ENCODE data around the gene DOK6.

DNA sequence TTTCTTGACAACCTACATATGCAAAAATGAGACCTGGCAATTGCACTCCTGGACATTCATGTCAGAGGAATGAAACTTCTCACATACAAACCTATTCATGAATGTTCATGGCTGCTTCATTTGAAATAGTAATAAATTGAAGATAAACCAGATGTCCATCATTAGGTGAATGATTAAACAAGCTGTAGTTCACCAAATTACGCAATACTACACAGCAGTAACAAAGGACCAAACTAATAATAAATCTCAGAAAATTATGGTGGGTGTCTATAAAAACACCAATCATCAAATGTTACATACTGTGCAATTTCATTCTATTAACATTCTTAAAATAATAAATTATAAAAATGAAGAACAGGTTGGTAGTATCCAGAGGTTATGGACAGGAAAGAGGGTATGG is 13.5 kb downstream of the DOK6 start:
- TF ChIP-seq, protein P1, sequence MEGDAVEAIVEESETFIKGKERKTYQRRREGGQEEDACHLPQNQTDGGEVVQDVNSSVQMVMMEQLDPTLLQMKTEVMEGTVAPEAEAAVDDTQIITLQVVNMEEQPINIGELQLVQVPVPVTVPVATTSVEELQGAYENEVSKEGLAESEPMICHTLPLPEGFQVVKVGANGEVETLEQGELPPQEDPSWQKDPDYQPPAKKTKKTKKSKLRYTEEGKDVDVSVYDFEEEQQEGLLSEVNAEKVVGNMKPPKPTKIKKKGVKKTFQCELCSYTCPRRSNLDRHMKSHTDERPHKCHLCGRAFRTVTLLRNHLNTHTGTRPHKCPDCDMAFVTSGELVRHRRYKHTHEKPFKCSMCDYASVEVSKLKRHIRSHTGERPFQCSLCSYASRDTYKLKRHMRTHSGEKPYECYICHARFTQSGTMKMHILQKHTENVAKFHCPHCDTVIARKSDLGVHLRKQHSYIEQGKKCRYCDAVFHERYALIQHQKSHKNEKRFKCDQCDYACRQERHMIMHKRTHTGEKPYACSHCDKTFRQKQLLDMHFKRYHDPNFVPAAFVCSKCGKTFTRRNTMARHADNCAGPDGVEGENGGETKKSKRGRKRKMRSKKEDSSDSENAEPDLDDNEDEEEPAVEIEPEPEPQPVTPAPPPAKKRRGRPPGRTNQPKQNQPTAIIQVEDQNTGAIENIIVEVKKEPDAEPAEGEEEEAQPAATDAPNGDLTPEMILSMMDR (conservative IDR thresholded peaks at IDR 0.05) = no peak
- no peak for TF ChIP-seq ZFX (IDR thresholded peaks at IDR 0.05)
